ENCODE results near the gene CAMKK1.

CAMKK1 gene

GRCh38 chr17:3879591-3880417 lies 13.0 kb downstream of the CAMKK1 start:
- TF ChIP-seq REST (IDR thresholded peaks at IDR 0.05; ENCODE audit: insufficient read depth in 1 of 2, low read depth in 2 of 2, low read length in 2 of 2) (no peak), TAF1 (IDR thresholded peaks at IDR 0.05; ENCODE audit: borderline replicate concordance, insufficient read depth, low read length) (no peak), POLR2AphosphoS5 (IDR thresholded peaks at IDR 0.05; ENCODE audit: low read depth, low read length) (no peak), FOXP2 (optimal IDR thresholded peaks at IDR 0.05; ENCODE audit: borderline replicate concordance, extremely low read depth, extremely low read length, insufficient read depth) (no peak), SIN3A (IDR thresholded peaks at IDR 0.05; ENCODE audit: borderline replicate concordance, insufficient read depth, low read length) (no peak)

GRCh38 chr17:3879186-3879585 lies 13.7 kb downstream of the CAMKK1 start:
- no peak for TF ChIP-seq REST (IDR thresholded peaks at IDR 0.05; ENCODE audit: insufficient read depth in 1 of 2, low read depth in 2 of 2, low read length in 2 of 2)
- TF ChIP-seq FOXP2 (optimal IDR thresholded peaks at IDR 0.05; ENCODE audit: borderline replicate concordance, extremely low read depth, extremely low read length, insufficient read depth), result no peak
- no peak for TF ChIP-seq TAF1 (IDR thresholded peaks at IDR 0.05; ENCODE audit: borderline replicate concordance, insufficient read depth, low read length)
- no peak for TF ChIP-seq SIN3A (IDR thresholded peaks at IDR 0.05; ENCODE audit: borderline replicate concordance, insufficient read depth, low read length)
- TF ChIP-seq POLR2AphosphoS5 (IDR thresholded peaks at IDR 0.05; ENCODE audit: low read depth, low read length), result no peak

- no peak for TF ChIP-seq REST (IDR thresholded peaks at IDR 0.05; ENCODE audit: insufficient read depth in 1 of 2, low read depth in 2 of 2, low read length in 2 of 2)
- TF ChIP-seq SIN3A (IDR thresholded peaks at IDR 0.05; ENCODE audit: borderline replicate concordance, insufficient read depth, low read length), result no peak
- no peak for TF ChIP-seq POLR2AphosphoS5 (IDR thresholded peaks at IDR 0.05; ENCODE audit: low read depth, low read length)
- TF ChIP-seq FOXP2 (optimal IDR thresholded peaks at IDR 0.05; ENCODE audit: borderline replicate concordance, extremely low read depth, extremely low read length, insufficient read depth), result no peak
- TF ChIP-seq TAF1 (IDR thresholded peaks at IDR 0.05; ENCODE audit: borderline replicate concordance, insufficient read depth, low read length), result no peak
These were observed 15.6 kb downstream of the CAMKK1 start for GRCh38 chr17:3877220-3877619.

GRCh38 chr17:3875317-3875716 lies 17.5 kb downstream of the CAMKK1 start:
- no peak for TF ChIP-seq FOXP2 (optimal IDR thresholded peaks at IDR 0.05; ENCODE audit: borderline replicate concordance, extremely low read depth, extremely low read length, insufficient read depth)
- TF ChIP-seq SIN3A (IDR thresholded peaks at IDR 0.05; ENCODE audit: borderline replicate concordance, insufficient read depth, low read length), result no peak
- TF ChIP-seq POLR2AphosphoS5 (IDR thresholded peaks at IDR 0.05; ENCODE audit: low read depth, low read length), result no peak
- no peak for TF ChIP-seq REST (IDR thresholded peaks at IDR 0.05; ENCODE audit: insufficient read depth in 1 of 2, low read depth in 2 of 2, low read length in 2 of 2)
- no peak for TF ChIP-seq TAF1 (IDR thresholded peaks at IDR 0.05; ENCODE audit: borderline replicate concordance, insufficient read depth, low read length)
